WTC11 (cell line): Measurements from ENCODE around the gene NRSN2. TPM values are rescaled to one million over a fixed set of nuclear protein-coding genes. Genes with fewer than 3 reads are reported as not detected.

ENCODE experiments used
- ATAC-seq: fragments of 200-7000 bp; cut with Tn5 transposase; 2 replicates; pipeline ENCODE4 v1.10.0; 2021; ENCODE audit warnings: mild to moderate bottlenecking, moderate library complexity
- CTCF ChIA-PET: fragments of 300-600 bp; sonication (Branson Sonifier 250); formaldehyde crosslinking; loops from one replicate; lab custom pipeline; 2021; ENCODE audit warnings: antibody characterized with exemption; lab: Charles Lee
- POLR2A ChIA-PET: fragments of 350-600 bp; sonication (Branson Sonifier 250); formaldehyde crosslinking; loops from one replicate; lab custom pipeline; 2021; ENCODE audit warnings: antibody characterized with exemption; lab: Charles Lee
- DNase-seq: peaks from one replicate; pipeline ENCODE4 v3.0.0; 2021; ENCODE audit warnings: low spot score
- H3K27ac Mint-ChIP-seq: 2 replicates; pipeline ENCODE4 v1.8.0; 2021; ENCODE audit warnings: mixed read lengths
- H3K27me3 Mint-ChIP-seq: 2 replicates; pipeline ENCODE4 v1.8.0; 2021; ENCODE audit warnings: low read depth, mild to moderate bottlenecking, moderate library complexity, mixed read lengths
- H3K36me3 Mint-ChIP-seq: 2 replicates; pipeline ENCODE4 v1.8.0; 2021; ENCODE audit warnings: mixed read lengths
- H3K4me1 Mint-ChIP-seq: 2 replicates; pipeline ENCODE4 v1.8.0; 2022; ENCODE audit warnings: mixed read lengths
- H3K4me3 Mint-ChIP-seq: 2 replicates; pipeline ENCODE4 v1.8.0; 2021; ENCODE audit warnings: mild to moderate bottlenecking, moderate library complexity, mixed read lengths
- H3K9me3 Mint-ChIP-seq: 2 replicates; pipeline ENCODE4 v1.8.0; 2021; ENCODE audit warnings: mixed read lengths
- ATF2 ChIP-seq: sonication (generic); formaldehyde crosslinking; IDR thresholded peaks from 2 replicates; pipeline ENCODE4 v1.8.1; 2022; ENCODE audit warnings: low read depth, missing genetic modification reagents, borderline replicate concordance
- CREM ChIP-seq: sonication (generic); formaldehyde crosslinking; IDR thresholded peaks from 2 replicates; pipeline ENCODE4 v1.8.1; 2022; ENCODE audit warnings: mild to moderate bottlenecking, missing genetic modification reagents, moderate library complexity
- CTCF ChIP-seq: fragments of 200-600 bp; IDR thresholded peaks from 2 replicates; pipeline ENCODE4 v1.8.0; 2022; ENCODE audit warnings: antibody characterized with exemption
- E2F5 ChIP-seq: sonication (generic); formaldehyde crosslinking; IDR thresholded peaks from 2 replicates; pipeline ENCODE4 v1.8.1; 2022; ENCODE audit warnings: mild to moderate bottlenecking, moderate library complexity, missing genetic modification reagents
- ETV6 ChIP-seq: sonication (generic); formaldehyde crosslinking; IDR thresholded peaks from 2 replicates; pipeline ENCODE4 v1.8.1; 2022; ENCODE audit warnings: mild to moderate bottlenecking, missing genetic modification reagents
- FOXJ3 ChIP-seq: sonication (generic); formaldehyde crosslinking; IDR thresholded peaks from 2 replicates; pipeline ENCODE4 v1.9.0; 2021; ENCODE audit warnings: missing genetic modification reagents, mild to moderate bottlenecking, borderline replicate concordance
- MYBL2 ChIP-seq: sonication (generic); formaldehyde crosslinking; IDR thresholded peaks from 2 replicates; pipeline ENCODE4 v1.8.1; 2023; ENCODE audit warnings: mild to moderate bottlenecking, moderate library complexity, missing genetic modification reagents
- NFATC4 ChIP-seq: fragments of 250-450 bp; sonication (Bioruptor Pico); IDR thresholded peaks from 2 replicates; pipeline ENCODE4 v1.9.0; 2021; ENCODE audit warnings: mild to moderate bottlenecking
- NFYB ChIP-seq: sonication (generic); formaldehyde crosslinking; conservative IDR thresholded peaks from 2 replicates; pipeline ENCODE4 v1.8.0; 2022; ENCODE audit warnings: low read depth, missing genetic modification reagents
- NR3C1 ChIP-seq: sonication (generic); formaldehyde crosslinking; conservative IDR thresholded peaks from 2 replicates; pipeline ENCODE4 v1.8.1; 2023; ENCODE audit warnings: low read depth, mild to moderate bottlenecking, missing genetic modification reagents
- PRDM15 ChIP-seq: sonication (generic); formaldehyde crosslinking; IDR thresholded peaks from 2 replicates; pipeline ENCODE4 v1.8.0; 2022; ENCODE audit warnings: missing genetic modification reagents
- PRRX2 ChIP-seq: fragments of 250-450 bp; sonication (Bioruptor Pico); IDR thresholded peaks from 2 replicates; pipeline ENCODE4 v1.8.0; 2021; ENCODE audit warnings: mild to moderate bottlenecking
- SMAD3 ChIP-seq: sonication (generic); formaldehyde crosslinking; IDR thresholded peaks from 2 replicates; pipeline ENCODE4 v1.8.0; 2022; ENCODE audit warnings: missing genetic modification reagents, mild to moderate bottlenecking, borderline replicate concordance
- TCF7 ChIP-seq: sonication (generic); formaldehyde crosslinking; IDR thresholded peaks from 2 replicates; pipeline ENCODE4 v1.8.0; 2022; ENCODE audit warnings: mild to moderate bottlenecking, low read depth, missing genetic modification reagents, moderate library complexity
- ZNF232 ChIP-seq: sonication (generic); formaldehyde crosslinking; IDR thresholded peaks from 2 replicates; pipeline ENCODE4 v1.8.0; 2022; ENCODE audit warnings: mild to moderate bottlenecking, missing genetic modification reagents
- total RNA-seq: library from RNA; stranded (reverse); gene quantifications from 3 replicates; pipeline ENCODE4 v1.2.3, GENCODE V29; 2021

NRSN2 gene
- total RNA-seq, 1 experiment from 2014 or later: 23.0 TPM

GRCh38 chr20:329851-330232 is 17.1 kb upstream of the NRSN2 start (continued):
- TF ChIP-seq TCF7 (CRISPR knock-in tag): no peak
- TF ChIP-seq E2F5 (CRISPR knock-in tag): no peak
- TF ChIP-seq ATF2 (CRISPR knock-in tag): no peak
- no peak for TF ChIP-seq PRDM15 (CRISPR knock-in tag)
- no peak for TF ChIP-seq NFATC4 (CRISPR knock-in tag)
- TF ChIP-seq ZNF232 (CRISPR knock-in tag): no peak
- TF ChIP-seq NR3C1 (CRISPR knock-in tag): no peak
- TF ChIP-seq SMAD3: no peak
- TF ChIP-seq CREM (CRISPR knock-in tag): no peak
- TF ChIP-seq ETV6 (CRISPR knock-in tag): no peak
- no peak for TF ChIP-seq MYBL2 (CRISPR knock-in tag)

GRCh38 chr20:330233-331149 is 16.4 kb upstream of the NRSN2 start:
- POLR2A ChIA-PET: interaction anchor here (1.3 to 2.2 kb wide), 3 partner anchors 20 to 52 kb away, joined by 4 to 8 read pairs (median 6); no protein-coding TSS in a partner anchor
- peaks cover 10% of the 10 kb centered on the region for H3K36me3 Mint-ChIP-seq
- H3K4me1 Mint-ChIP-seq: peaks cover 33% of the 10 kb centered on the region

More at GRCh38 chr20:330233-331149, 16.4 kb upstream of the NRSN2 start:
- CTCF ChIA-PET: interaction anchor here (0.6 to 3.2 kb wide), 23 partner anchors 8 to 213 kb away, joined by 3 to 42 read pairs (median 4); partner anchors contain the start of genes CSNK2A1, DEFB132, NRSN2 and ZCCHC3
- DNase-seq: peak; percentile 68
- Mint-ChIP-seq H3K27ac (peak overlapping the region; percentile 76; the same call in 1 of the 2 replicates), H3K4me3 (peak overlapping the region; percentile 87), H3K27me3 (peaks cover 35% of the 10 kb centered on the region), H3K9me3 (no peaks in the 10 kb centered on the region)
- peak; percentile 31 for ATAC-seq
- TF ChIP-seq CTCF (peak; percentile 79), PRRX2 (peak; percentile 39; the same call in 1 of the 2 replicates), CREM (CRISPR knock-in tag) (0 out of 2 replicates have a peak, but pooled peaks have one; percentile 21), FOXJ3 (CRISPR knock-in tag) (no peak), NFYB (CRISPR knock-in tag) (no peak)
